GM12878 (cell line): ENCODE measurements around the gene GRM7. TPM values are rescaled to one million over a fixed set of nuclear protein-coding genes. Genes with fewer than 3 reads are reported as not detected.

Experiments
- ATAC-seq: fragments of 200-7000 bp; cut with Tn5 transposase; 3 replicates; pipeline ENCODE4 v1.9.1; 2020; ENCODE audit warnings: mild to moderate bottlenecking, moderate library complexity
- BruUV-seq: library from RNA; stranded (reverse); fragments of 400-500 nt; replicated peaks from 2 replicates; lab custom pipeline; 2021; lab: Mats Ljungman, UMichigan
- CTCF ChIA-PET: fragments of 300-600 bp; sonication (Branson Sonifier 250); formaldehyde crosslinking; extraction: SDS; loops from one replicate; lab custom pipeline; 2021; ENCODE audit warnings: inconsistent platforms; lab: Yijun Ruan, JAX
- POLR2A ChIA-PET: fragments of 350-600 bp; formaldehyde crosslinking; extraction: SDS; loops from one replicate; lab custom pipeline; 2021; ENCODE audit warnings: inconsistent platforms; lab: Charles Lee
- RAD21 ChIA-PET: fragments of 300-600 bp; sonication (Branson Sonifier 250); formaldehyde crosslinking; loops from one replicate; lab custom pipeline; 2023; ENCODE audit warnings: antibody characterized with exemption; ENCODE audit not compliant: unreplicated experiment; lab: Charles Lee
- SMC1A ChIA-PET: fragments of 300-600 bp; sonication (Branson Sonifier 250); formaldehyde crosslinking; loops from one replicate; lab custom pipeline; 2023; ENCODE audit not compliant: unreplicated experiment, uncharacterized antibody; lab: Charles Lee
- DNase-seq: peaks from one replicate; pipeline ENCODE4 v3.0.0-alpha.2; 2011; ENCODE audit warnings: low read depth, low spot score
- FAIRE-seq: peaks from 3 replicates; lab custom pipeline; 2011; peaks lifted over from hg19 to GRCh38; lab: Jason Lieb, UNC
- H2AFZ ChIP-seq: 2 replicates; pipeline ENCODE4 v1.6.0; 2011; ENCODE audit warnings: low read depth, low read length, control low read depth; ENCODE audit not compliant: control insufficient read depth
- H3K27ac ChIP-seq: 2 replicates; pipeline ENCODE4 v1.5.1; 2011; ENCODE audit warnings: control low read depth; ENCODE audit not compliant: control insufficient read depth, insufficient read depth
- H3K27me3 ChIP-seq, 2 experiments: replicated peaks in 1 of 2; 2 replicates each; pipeline versions ENCODE4 v1.6.0 to v1.6.1; 2011; ENCODE audit warnings: low read length in 1 of 2; ENCODE audit not compliant: control insufficient read depth in 2 of 2, insufficient read depth in 2 of 2
- H3K36me3 ChIP-seq, 2 experiments: 2 replicates each; pipeline ENCODE4 v1.5.1; 2011; ENCODE audit warnings: low read length in 1 of 2; ENCODE audit not compliant: control insufficient read depth in 2 of 2, insufficient read depth in 2 of 2
- H3K4me1 ChIP-seq: 2 replicates; pipeline ENCODE4 v1.6.1; 2011; ENCODE audit warnings: mild to moderate bottlenecking, low read length, moderate library complexity, mixed read lengths; ENCODE audit not compliant: control insufficient read depth, insufficient read depth
- H3K4me2 ChIP-seq: 2 replicates; pipeline ENCODE4 v1.6.0; 2011; ENCODE audit warnings: control low read depth; ENCODE audit not compliant: control insufficient read depth, insufficient read depth
- H3K4me3 ChIP-seq: fragments of 200-600 bp; sonication (generic); 2 replicates; pipeline ENCODE4 v1.5.1; 2016
- H3K79me2 ChIP-seq: 2 replicates; pipeline ENCODE4 v1.6.0; 2011; ENCODE audit warnings: low read length; ENCODE audit not compliant: control insufficient read depth, insufficient read depth
- H3K9ac ChIP-seq: 2 replicates; pipeline ENCODE4 v1.8.0; 2011; ENCODE audit warnings: low read length, control low read depth, mixed read lengths; ENCODE audit not compliant: control insufficient read depth, insufficient read depth
- H3K9me3 ChIP-seq: replicated peaks from 3 replicates; pipeline ENCODE4 v1.5.1; 2011; ENCODE audit warnings: mild to moderate bottlenecking, low read length; ENCODE audit not compliant: control insufficient read depth, insufficient read depth
- H4K20me1 ChIP-seq: 2 replicates; pipeline ENCODE4 v1.6.0; 2011; ENCODE audit not compliant: control insufficient read depth, insufficient read depth
- MAX ChIP-seq: IDR thresholded peaks from 2 replicates; pipeline ENCODE4 v1.6.1; 2012; ENCODE audit warnings: low read depth, low read length, improper control_type of control experiment
- POLR2AphosphoS5 ChIP-seq: IDR thresholded peaks from 2 replicates; pipeline ENCODE4 v1.6.1; 2011; ENCODE audit warnings: mild to moderate bottlenecking, low read length, inconsistent platforms
- SMC3 ChIP-seq: IDR thresholded peaks from 2 replicates; pipeline ENCODE4 v1.6.1; 2011; ENCODE audit warnings: low read length, improper control_type of control experiment, borderline replicate concordance
- SREBF1 ChIP-seq: IDR thresholded peaks from 2 replicates; pipeline ENCODE4 v1.6.1; 2012; ENCODE audit warnings: mild to moderate bottlenecking, low read length
- ZBTB11 ChIP-seq: fragments of 450-650 bp; formaldehyde crosslinking; IDR thresholded peaks from 2 replicates; pipeline ENCODE4 v1.5.0; 2022; ENCODE audit warnings: mild to moderate bottlenecking, missing genetic modification characterization
- ZNF687 ChIP-seq: fragments of 450-650 bp; IDR thresholded peaks from 2 replicates; pipeline ENCODE4 v1.6.1; 2017; ENCODE audit warnings: mild to moderate bottlenecking, moderate library complexity
- WGBS: methylation state at CpG from one replicate; pipeline ENCODE4 v1.1.6; 2016; ENCODE audit warnings: low lambda C conversion rate; ENCODE audit not compliant: insufficient replicate concordance, insufficient coverage; ENCODE audit errors: missing lambda C conversion rate; 5-methylcytosine and 5-hydroxymethylcytosine counted together
- in situ Hi-C: fragments of 300-500 bp; cut with MboI; formaldehyde crosslinking; loops from 9 replicates; pipeline ENCODE4 v1.14.3; 2018; ENCODE audit warnings: mixed read lengths
- intact Hi-C: fragments of 100-400 bp; cut with micrococcal nuclease; formaldehyde crosslinking; loops from one replicate; pipeline ENCODE4 v1.14.2; 2022; ENCODE audit not compliant: unreplicated experiment
- polyA plus RNA-seq, 11 experiments: library from polyadenylated mRNA; depleted of rRNA in 4 of 11; unstranded in 6 of 11; stranded (reverse) in 5 of 11; fragments of >200 nt; fragmentation: Nextera tagmentation in 4 of 11; fragmentation: Illumina TruSeq in 1 of 11; extraction: Ambion mirVana in 4 of 11; extraction: Trizol in 1 of 11; gene quantifications; 1 replicate in 1 of 11; 2 replicates in 10 of 11; pipeline versions ENCODE4 v1.2.1 to v1.2.3, GENCODE V29; 2011 to 2016; ENCODE audit warnings: inconsistent platforms in 2 of 11, missing spikeins in 2 of 11, low read depth in 1 of 11
- total RNA-seq, 4 experiments: library from RNA; depleted of rRNA in 3 of 4; stranded (reverse); fragments of >200 nt in 3 of 4; fragmentation: Illumina TruSeq in 1 of 4; extraction: Trizol in 1 of 4; gene quantifications; 2 replicates each; pipeline versions ENCODE4 v1.2.1 to v1.2.3, GENCODE V29; 2013 to 2021

Gene GRM7
- total and polyA plus RNA-seq, 10 of the 15 experiments (the other 5 are each of a cell fraction or from before 2014, with no cell fraction given): not detected

GRCh38 chr3:7621046-7621630 is 760.2 kb downstream of the GRM7 start:
- Histone ChIP-seq H3K27ac (no peak overlapping the region), H3K27me3 (no peaks in the 10 kb centered on the region), H3K9me3 (no peaks in the 10 kb centered on the region), H4K20me1 (no peaks in the 10 kb centered on the region), H2AFZ (no peak overlapping the region), H3K4me2 (no peak overlapping the region), H3K9ac (no peak overlapping the region), H3K36me3 (no peaks in the 10 kb centered on the region), H3K4me3 (no peak overlapping the region), H3K4me1 (no peaks in the 10 kb centered on the region), H3K79me2 (no peaks in the 10 kb centered on the region)
- TF ChIP-seq ZBTB11 (CRISPR knock-in tag) (no peak), POLR2AphosphoS5 (no peak), ZNF687 (no peak), SMC3 (no peak), MAX (no peak), SREBF1 (no peak)
- no peak for ATAC-seq
- DNase-seq: no peak
- FAIRE-seq: no peak
- SMC1A ChIA-PET: interaction anchor here (0.9 kb wide), 1 partner anchor 36 kb away, joined by 5 read pairs; no protein-coding TSS in a partner anchor
- 23% methylated on average over 7 of the region's 7 CpGs for WGBS
- in situ Hi-C loops: no loop called here
- RAD21 ChIA-PET: no interaction called here
- CTCF ChIA-PET: no interaction called here
- BruUV-seq: no TSS peak
- intact Hi-C loops: no loop called here
- POLR2A ChIA-PET: no interaction called here
